IPS-18c (cell line): ENCODE results near the gene SORL1.

Source experiments
- H3K4me3 ChIP-seq: 2 replicates; pipeline ENCODE4 v1.7.0; 2013; ENCODE audit warnings: low read depth, mild to moderate bottlenecking, low read length, moderate library complexity; ENCODE audit not compliant: insufficient read depth
- H3K9me3 ChIP-seq: one replicate; pipeline ENCODE4 v1.6.1; 2013; ENCODE audit warnings: mild to moderate bottlenecking, low read length, moderate library complexity; ENCODE audit not compliant: control insufficient read depth, insufficient read depth

SORL1 gene

DNA sequence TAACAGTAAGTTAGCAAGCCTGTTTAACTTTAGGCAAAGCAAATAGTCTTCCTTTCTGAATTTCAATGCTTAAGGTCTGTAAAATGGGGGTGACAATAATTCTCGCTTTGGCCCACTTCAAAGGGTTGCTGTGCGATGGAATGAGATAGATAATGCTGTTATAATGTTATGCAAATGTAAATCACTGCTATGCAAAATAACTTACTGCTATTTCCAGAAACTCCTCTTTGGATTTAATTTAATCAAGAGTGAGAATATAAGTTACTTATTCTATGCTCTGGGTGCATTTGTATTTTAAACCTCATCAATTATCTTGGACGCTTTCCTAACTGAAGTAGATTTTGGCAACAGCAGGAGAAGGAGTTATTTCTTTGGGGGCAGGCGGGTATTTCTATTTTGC is 4.1 kb upstream of the SORL1 start:
- Histone ChIP-seq H3K4me3 (no peak overlapping the region), H3K9me3 (no peaks in the 10 kb centered on the region)

DNA sequence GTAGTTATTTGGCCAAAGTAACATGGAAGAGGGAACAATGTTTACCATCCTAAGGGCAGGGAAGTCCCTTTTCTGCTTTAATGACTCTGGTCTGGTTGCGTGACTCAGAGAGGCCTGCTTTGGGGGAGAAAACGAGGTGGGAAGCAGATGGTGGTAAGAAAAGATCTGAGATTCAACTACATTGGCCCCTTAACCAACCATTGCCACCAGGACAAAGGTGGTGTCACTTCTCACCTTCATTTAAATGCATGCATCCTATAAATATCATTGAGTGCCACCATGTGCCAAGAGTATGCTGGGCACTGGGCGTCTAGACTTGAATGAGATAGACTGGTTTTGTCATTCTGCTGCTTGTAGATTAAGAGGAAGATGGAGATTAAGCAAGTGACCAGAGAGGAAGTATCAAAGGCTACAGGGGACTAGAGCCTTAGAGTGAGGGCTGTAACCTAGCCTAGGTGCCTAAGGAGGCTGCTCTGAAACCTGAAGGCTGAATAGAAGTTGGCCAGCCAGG is 3.6 kb upstream of the SORL1 start:
- H3K9me3 ChIP-seq = no peaks in the 10 kb centered on the region
- no peak overlapping the region for H3K4me3 ChIP-seq

DNA sequence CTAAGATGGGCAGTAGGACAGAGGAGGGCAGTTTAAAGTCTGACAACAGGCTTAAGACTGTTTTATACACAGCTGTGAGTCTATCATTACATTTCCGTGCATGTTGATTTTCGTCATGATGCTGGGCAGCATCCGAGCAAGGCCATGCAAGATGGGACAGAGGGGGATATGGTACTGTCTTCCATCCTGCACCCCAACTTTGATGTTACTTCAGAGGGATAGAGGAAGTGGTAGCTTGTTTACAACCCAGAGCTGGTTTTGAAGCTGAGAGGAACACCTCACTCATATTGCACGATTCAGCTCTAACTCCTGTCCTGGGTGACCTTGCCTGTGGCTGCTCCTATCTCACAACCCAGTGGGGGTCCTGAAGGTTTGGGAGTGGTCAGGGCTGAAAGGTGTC is 3.0 kb upstream of the SORL1 start:
- H3K9me3 ChIP-seq = no peaks in the 10 kb centered on the region
- no peak overlapping the region for H3K4me3 ChIP-seq

DNA sequence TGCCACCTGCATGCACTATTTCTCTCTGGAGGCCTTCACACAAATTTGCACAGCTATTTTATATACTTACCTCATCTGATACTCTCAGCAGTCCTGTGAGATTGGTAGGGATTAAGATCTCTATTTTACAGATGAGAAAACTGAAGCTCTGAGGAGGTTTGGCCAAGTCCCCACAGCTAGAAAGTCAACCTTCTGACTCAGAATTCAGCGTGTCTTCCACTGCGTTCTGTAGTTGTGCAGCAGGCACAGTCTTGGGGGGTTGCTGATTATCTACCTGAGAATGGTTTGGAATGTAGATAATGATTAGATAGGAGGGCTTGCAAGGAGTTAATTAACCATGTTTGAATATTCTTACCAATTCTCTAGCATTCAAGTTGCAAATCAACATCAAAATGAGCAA is 2.5 kb upstream of the SORL1 start:
- no peaks in the 10 kb centered on the region for H3K9me3 ChIP-seq
- H3K4me3 ChIP-seq = no peak overlapping the region

DNA sequence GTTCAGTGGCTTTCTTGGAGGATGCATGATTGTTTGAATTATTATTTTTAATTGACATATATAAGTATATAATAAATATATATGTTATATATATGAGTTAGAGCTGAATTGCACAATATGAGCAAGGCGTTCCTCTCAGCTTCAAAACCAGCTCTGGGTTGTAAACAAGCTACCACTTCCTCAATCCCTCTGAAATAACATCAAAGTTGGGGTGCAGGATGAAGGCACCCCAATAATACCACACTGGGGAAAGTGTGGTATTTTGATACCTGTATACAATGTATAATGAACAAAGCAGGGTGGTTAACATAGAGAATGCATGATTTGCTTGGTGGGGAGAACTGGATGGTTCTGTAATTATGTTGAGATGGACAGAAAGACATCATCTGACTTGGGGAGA is 1.7 kb upstream of the SORL1 start:
- H3K4me3 ChIP-seq = no peak overlapping the region
- H3K9me3 ChIP-seq = no peaks in the 10 kb centered on the region

GRCh38 chr11:121451178-121451985 is 732 bp upstream of the SORL1 start:
- Histone ChIP-seq H3K4me3 (peak overlapping the region; percentile 85), H3K9me3 (no peaks in the 10 kb centered on the region)

DNA sequence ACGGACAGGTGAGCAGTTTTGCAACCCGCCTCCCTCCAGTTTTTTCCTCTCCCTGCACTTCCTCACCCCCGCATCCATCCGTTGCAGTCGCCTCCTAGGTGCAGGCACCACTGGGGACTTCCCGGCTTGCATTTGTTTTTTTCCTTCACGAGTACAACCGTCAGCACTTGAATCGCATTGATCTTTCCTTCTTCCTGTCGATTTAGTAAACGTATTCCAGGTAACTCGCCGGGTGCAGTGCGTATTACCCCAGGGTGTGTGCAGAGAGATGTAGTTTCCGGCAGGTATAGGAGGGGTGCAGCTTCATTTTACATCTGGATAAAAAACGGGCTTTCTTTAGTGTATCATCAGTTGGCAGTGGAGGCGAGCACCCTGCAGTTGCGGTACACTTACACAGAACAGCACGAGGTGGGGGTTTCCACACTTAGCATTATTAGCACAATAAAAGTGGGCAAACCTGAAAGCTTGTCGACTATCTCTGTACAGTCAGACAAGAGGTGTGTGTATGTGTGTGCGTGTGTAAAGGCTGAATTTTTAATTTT is 566 bp downstream of the SORL1 start, which contains the start of gene SORL1-AS1:
Gene SORL1-AS1, minus strand, starts transcription at position 359 of the 542 bp plus-strand sequence.
- Histone ChIP-seq H3K4me3 (peak within 1 kb of the TSS; percentile 85), H3K9me3 (no peaks in the 10 kb centered on the region)

- no peak overlapping the region for H3K4me3 ChIP-seq
- no peaks in the 10 kb centered on the region for H3K9me3 ChIP-seq
Observed at GRCh38 chr11:121453589-121454299, 1.6 kb downstream of the SORL1 start.

DNA sequence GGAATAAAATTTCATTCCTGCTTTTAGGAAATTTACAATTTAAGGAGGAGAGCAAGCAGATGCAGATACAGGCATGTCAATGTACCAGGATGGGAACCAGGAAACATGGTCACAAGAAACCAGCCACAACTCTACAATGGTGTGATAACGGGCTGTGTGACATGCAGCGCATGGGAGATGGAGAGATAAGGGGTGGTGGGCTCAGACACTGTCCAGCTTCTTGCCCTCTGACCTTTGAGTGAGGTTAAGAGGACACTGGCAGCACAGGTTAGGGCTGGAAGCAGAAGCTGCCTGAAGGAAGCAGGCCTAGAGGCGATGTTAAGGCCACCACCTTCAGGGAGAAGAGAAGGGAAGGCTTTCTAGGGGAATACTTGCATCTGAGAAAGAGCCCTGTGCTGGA is 3.0 kb downstream of the SORL1 start:
- H3K4me3 ChIP-seq = no peak overlapping the region
- no peaks in the 10 kb centered on the region for H3K9me3 ChIP-seq

DNA sequence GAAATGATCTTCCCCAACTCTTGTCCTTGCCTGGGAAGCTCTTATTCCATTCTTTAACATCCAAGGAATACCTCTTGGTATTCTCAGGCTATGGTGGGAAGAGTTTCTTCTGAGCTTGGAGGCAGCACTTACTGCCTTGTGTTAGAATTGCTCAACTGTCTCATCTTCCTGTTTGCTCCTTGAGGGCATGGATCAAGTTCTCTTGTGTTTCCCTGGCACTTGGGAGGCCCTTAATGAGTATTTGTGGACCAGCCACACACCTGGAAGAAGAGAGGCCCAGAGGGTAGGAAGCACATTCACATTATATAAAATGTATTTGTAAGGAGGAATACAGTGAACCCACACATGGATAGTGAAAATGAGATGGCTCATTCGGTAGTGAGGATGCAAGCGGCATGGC is 4.0 kb downstream of the SORL1 start:
- Histone ChIP-seq H3K9me3 (no peaks in the 10 kb centered on the region), H3K4me3 (no peak overlapping the region)

DNA sequence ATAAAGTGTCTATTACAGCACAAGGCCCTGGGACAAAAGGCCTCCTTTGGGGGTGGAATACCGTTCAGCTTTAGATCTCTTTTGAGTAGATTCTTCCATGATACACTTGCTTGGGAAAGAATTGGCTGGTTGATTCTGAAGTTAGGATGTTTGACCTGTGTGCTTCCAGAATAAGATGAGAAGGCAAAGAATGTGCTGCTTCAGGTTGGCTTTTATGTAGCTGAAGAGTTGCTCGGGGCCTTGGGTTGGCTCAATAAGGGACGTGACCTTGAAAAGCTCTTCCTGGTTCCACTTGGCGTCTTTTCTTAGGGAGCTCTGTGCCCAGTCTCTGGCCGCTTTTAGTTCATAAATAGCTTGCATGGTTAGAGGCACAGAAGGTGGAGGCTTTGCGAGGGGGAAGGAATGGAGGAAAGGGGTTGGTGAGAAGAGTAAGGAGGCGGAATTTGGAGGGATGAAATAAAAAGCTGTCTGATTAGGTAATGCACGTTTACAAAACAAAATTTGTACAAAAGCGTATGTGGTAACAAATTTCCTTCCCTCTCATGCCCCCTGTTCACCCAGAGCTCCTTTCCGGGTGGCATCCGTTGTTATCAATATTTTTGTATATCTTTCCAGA is 4.8 kb downstream of the SORL1 start:
- Histone ChIP-seq H3K4me3 (no peak overlapping the region), H3K9me3 (no peaks in the 10 kb centered on the region)

GRCh38 chr11:121458551-121458950 is 6.4 kb downstream of the SORL1 start:
- Histone ChIP-seq H3K4me3 (no peak overlapping the region), H3K9me3 (no peaks in the 10 kb centered on the region)

DNA sequence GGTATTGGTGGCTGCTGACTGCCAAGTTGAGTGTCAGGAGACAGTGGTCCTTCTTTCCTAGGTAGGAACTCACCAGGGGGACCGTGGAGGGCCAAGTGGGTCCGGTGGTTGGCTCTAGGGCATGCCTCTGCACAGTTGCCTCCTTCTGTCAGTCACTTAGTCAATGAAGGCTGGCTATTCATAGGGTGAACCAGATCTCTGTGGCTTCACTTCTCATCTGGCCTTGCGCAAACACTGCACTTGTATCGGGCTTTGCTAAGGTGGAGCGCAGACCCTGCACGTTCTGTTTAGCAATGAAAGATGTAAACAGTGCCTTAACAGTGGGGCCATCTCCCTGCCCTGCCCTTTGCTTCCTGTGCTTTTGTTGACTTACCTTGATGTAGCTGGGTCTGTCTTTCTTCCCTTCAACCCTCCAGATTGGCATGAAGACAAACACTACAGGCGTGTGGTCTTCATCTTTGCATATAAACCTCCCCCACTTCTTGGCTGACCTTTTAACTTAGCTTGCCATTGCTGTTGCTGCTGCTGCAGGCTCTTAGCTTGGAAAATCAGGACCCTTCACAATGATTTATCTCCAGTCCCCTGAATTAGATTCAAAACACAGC is 7.4 kb downstream of the SORL1 start:
- no peak overlapping the region; the same call in 1 of the 2 replicates for H3K4me3 ChIP-seq
- H3K9me3 ChIP-seq = no peaks in the 10 kb centered on the region

DNA sequence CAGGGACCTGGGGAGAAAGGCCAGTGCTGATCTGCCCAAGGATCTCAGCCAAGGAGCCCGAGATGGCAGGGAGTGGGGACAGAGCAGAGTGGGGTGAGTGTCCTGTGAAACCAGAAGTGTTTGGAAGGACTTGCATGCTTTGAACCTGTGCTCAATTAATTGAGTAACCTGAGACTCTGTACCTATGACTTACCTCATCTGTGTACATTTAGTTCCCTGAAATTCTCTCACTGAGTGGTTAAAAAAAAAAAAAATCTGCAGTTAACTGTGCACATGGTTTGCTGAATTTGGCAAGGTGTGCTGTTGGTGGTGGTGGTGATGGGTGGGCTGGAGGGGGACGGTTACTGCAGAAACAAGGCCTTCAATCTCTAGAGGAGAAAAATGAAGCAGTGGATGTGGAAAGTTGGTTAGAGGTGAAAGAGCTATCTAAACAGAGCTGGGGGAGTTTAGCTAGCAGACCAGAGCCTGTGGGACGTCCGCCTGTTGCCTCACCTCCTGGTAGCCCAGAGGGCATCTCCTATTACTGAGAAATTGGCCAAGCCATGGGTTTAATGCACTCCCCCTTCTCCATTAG is 8.9 kb downstream of the SORL1 start:
- H3K4me3 ChIP-seq = no peak overlapping the region
- H3K9me3 ChIP-seq = no peaks in the 10 kb centered on the region

DNA sequence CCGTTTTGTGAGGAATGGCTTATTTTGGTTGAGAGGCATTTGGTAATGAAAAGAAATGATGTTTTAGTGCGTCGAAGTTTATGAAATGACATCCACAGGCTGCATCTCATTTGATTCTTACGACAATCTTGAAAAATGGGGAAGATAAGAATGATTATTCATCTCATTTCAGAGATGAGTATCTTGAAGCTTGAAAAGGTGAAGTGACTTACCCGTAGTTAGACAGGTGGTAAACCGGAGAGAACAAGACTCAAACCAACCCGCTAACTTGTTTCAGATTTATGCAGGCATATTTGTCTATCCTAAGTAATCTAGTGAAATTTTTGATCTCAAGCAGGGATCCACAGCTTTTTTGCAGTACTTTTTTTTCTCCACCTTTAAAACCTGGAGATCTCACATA is 9.7 kb downstream of the SORL1 start:
- Histone ChIP-seq H3K4me3 (no peak overlapping the region), H3K9me3 (no peaks in the 10 kb centered on the region)

- Histone ChIP-seq H3K9me3 (no peaks in the 10 kb centered on the region), H3K4me3 (no peak overlapping the region)
Observed at GRCh38 chr11:121463689-121464335, 11.7 kb downstream of the SORL1 start.
